Kidney epithelial cell (primary cell): ENCODE measurements around the gene ZC3HAV1. TPM values are rescaled to one million over a fixed set of nuclear protein-coding genes. Genes with fewer than 3 reads are reported as not detected.

Source experiments
- DNase-seq: peaks from one replicate; pipeline ENCODE4 v3.0.0-alpha.2; 2010; ENCODE audit warnings: low read depth
- H3K27me3 ChIP-seq: 2 replicates; pipeline ENCODE4 v1.6.0; 2011; ENCODE audit warnings: low read length; ENCODE audit not compliant: control insufficient read depth, insufficient read depth
- H3K36me3 ChIP-seq: 2 replicates; pipeline ENCODE4 v1.5.1; 2011; ENCODE audit warnings: low read length; ENCODE audit not compliant: control insufficient read depth, insufficient read depth
- H3K4me3 ChIP-seq: 2 replicates; pipeline ENCODE4 v1.5.1; 2011; ENCODE audit warnings: low read depth, mild to moderate bottlenecking, control low read depth, low read length
- total RNA-seq: library from RNA; depleted of rRNA; stranded (reverse); fragments of >200 nt; gene quantifications from 2 replicates; pipeline ENCODE4 v1.2.3, GENCODE V29; 2015
- TF ChIP-seq, protein P1 (sequence below): IDR thresholded peaks from 2 replicates; pipeline ENCODE4 v1.5.1; 2011; ENCODE audit warnings: mild to moderate bottlenecking, moderate library complexity, low read length, control low read depth, inconsistent platforms; ENCODE audit not compliant: insufficient read depth, poor library complexity, severe bottlenecking

Gene ZC3HAV1
- total RNA-seq, 1 donor from 2014 or later = 43.4 TPM

DNA sequence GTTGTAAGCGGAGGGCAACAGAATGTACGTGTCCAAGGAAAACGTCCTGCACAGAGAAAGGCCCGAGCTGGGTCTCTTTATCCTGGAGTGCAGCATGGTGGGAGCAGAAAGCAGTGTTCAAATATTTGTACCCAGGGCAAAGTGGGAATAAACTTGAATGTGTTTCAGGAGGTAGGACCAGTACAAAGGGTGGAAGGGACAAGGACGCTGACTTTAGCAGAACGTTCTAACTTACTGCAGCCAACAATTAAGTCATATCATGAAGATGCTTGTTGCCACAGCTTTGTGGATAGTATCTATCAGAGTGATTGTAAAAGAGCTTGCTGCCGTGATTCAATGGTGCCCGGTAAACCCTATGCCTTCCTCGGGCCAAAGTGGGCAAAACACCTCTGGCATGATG lies 43.2 kb downstream of the ZC3HAV1 start:
- Histone ChIP-seq H3K4me3 (no peak overlapping the region), H3K36me3 (peaks cover 1% of the 10 kb centered on the region), H3K27me3 (no peaks in the 10 kb centered on the region)
- DNase-seq = no peak
- TF ChIP-seq, protein P1, sequence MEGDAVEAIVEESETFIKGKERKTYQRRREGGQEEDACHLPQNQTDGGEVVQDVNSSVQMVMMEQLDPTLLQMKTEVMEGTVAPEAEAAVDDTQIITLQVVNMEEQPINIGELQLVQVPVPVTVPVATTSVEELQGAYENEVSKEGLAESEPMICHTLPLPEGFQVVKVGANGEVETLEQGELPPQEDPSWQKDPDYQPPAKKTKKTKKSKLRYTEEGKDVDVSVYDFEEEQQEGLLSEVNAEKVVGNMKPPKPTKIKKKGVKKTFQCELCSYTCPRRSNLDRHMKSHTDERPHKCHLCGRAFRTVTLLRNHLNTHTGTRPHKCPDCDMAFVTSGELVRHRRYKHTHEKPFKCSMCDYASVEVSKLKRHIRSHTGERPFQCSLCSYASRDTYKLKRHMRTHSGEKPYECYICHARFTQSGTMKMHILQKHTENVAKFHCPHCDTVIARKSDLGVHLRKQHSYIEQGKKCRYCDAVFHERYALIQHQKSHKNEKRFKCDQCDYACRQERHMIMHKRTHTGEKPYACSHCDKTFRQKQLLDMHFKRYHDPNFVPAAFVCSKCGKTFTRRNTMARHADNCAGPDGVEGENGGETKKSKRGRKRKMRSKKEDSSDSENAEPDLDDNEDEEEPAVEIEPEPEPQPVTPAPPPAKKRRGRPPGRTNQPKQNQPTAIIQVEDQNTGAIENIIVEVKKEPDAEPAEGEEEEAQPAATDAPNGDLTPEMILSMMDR = no peak

DNA sequence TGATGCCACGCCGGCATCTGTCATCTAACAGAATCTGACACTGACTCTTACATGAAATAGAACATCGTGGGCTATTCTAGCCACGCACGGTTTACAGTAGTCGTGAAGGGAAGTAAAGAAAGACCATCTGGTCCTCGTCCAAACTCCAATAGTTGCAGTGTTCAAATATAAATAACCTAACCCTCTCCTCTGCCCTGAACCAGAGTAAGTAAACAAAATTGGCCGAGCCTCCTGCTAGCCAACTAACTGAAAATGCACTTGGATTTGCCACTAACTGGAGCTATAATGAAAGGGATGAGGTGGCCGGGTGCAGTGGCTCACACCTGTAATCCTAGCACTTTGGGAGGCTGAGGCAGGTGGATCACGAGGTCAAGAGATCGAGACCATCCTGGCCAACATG lies 44.2 kb downstream of the ZC3HAV1 start:
- peaks cover 1% of the 10 kb centered on the region for H3K36me3 ChIP-seq
- TF ChIP-seq, protein P1 = no peak
- no peaks in the 10 kb centered on the region for H3K27me3 ChIP-seq
- DNase-seq = no peak
- no peak overlapping the region for H3K4me3 ChIP-seq

DNA sequence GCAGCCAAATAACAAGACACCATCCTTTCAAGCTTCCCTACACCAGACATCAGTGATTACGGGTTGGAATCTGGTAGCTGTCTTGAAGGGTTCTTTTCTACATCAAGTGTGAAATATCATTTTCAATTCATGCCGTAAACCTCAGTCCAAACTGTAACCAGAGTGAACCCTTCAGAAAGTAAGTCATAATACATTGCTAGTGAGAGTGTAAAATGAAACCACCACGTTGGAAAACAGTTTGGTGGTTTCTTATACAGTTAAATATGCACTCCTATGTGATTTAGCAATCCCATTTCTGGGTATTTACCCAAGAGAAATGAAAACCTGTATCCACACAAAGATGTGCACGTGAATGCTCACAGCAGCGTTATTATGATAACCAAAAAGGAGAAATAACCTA lies 48.1 kb downstream of the ZC3HAV1 start:
- no peak for DNase-seq
- Histone ChIP-seq H3K36me3 (no peaks in the 10 kb centered on the region), H3K4me3 (no peak overlapping the region), H3K27me3 (no peaks in the 10 kb centered on the region)
- TF ChIP-seq, protein P1 = no peak

DNA sequence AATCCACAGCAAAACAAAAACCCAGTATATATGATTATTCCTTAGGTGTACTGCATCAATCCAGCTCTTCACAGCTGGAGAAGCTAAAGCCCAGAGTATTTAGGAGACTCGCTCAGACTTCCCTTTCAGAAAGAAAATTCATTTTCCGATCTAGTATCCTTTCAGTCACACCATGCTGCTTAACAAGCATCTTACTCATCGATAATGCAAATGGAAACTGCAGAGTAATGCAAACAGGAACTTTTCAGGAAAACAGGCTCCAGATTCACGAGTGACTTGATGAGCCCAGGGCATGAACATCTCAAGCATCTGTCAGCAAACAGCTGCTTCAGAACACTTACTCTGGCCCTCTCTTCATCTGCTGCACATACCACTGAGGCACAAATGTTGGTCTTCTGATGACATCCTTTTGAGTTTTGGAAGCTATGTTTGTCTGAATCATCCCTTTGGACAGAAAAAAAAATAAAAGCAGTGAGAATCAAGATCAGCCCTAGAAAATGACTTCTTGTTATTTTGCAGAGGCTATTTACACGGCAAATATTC lies 48.8 kb downstream of the ZC3HAV1 start:
- Histone ChIP-seq H3K4me3 (no peak overlapping the region), H3K27me3 (no peaks in the 10 kb centered on the region), H3K36me3 (no peaks in the 10 kb centered on the region)
- TF ChIP-seq, protein P1 = no peak
- no peak for DNase-seq

DNA sequence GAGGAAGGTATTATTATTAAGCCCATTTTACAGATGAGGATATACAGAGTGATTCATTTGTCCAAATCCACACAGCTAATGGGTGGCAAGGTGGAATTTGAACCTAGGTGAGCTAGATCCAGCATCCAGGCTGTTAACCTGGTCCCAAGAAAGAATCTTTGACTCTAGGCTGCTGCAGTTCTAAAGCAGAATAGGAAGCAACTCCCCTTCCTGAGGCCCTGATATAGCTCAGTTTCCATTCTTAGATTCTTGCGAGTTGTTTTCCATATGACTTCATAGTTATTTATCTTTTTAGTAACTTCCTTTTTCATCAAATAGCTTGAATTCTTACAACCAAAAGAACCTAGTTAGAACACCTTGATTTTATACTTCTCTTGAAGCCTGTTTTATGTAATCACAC lies 49.6 kb downstream of the ZC3HAV1 start:
- Histone ChIP-seq H3K4me3 (no peak overlapping the region), H3K27me3 (no peaks in the 10 kb centered on the region), H3K36me3 (no peaks in the 10 kb centered on the region)
- no peak for DNase-seq
- TF ChIP-seq, protein P1 = no peak

DNA sequence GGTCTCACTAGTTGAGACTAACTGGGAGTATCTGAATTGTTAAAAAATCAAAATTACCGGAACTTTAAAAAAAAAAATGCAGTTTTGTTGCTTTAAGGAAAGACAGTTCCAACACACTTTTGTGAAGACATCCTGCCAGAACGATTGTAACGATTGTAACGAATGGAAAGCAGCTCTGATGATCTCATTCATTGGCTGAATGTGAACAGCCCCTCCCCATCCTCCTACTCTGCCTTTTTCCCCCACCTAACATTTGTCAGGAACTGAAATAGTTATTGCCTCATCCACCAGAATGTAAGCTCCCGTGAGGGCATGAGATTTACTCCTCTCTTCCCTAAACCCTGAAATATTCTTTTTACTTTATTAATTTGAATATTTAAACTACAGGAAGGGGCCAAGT lies 50.6 kb downstream of the ZC3HAV1 start:
- no peaks in the 10 kb centered on the region for H3K36me3 ChIP-seq

More for the DNA sequence above, 50.6 kb downstream of the ZC3HAV1 start:
- no peak for DNase-seq
- TF ChIP-seq, protein P1 = no peak
- no peaks in the 10 kb centered on the region for H3K27me3 ChIP-seq
- no peak overlapping the region for H3K4me3 ChIP-seq
